Placental pericyte (primary cell): ENCODE results near the gene PTGES2. TPM values are rescaled to one million over a fixed set of nuclear protein-coding genes. Genes with fewer than 3 reads are reported as not detected.

Source experiments
- total RNA-seq: library from RNA; depleted of rRNA; stranded (reverse); fragments of >200 nt; gene quantifications from 2 replicates; pipeline ENCODE4 v1.2.3, GENCODE V29; 2012

PTGES2 gene
- 73.3 and 90.3 TPM in 2 replicates for total RNA-seq

DNA sequence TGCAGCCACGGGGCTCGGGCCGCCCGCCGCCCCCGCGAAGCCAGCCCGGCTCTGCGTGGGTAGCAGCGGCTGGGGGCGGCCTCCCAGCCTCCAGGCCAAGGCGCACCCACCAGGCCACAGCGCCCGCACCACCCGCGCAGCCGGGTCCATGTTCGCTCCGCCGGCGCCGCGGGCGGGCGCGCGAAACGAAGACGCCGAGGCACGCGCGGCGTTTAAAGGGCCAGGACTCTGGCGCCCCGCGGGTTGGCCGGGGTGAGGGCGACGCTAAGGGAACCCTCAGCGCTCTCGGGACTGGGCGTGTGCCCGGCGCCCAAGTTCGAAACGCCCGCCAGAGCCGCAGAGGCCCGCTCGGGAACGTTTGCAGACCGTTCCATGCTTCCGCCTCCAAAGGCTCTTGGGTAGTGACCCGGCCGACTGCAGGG lies at the start of gene PTGES2:
PTGES2 (minus strand) TSS at position 162 of the 422 bp plus-strand sequence; CDS start at position 150, 12 bp downstream.

DNA sequence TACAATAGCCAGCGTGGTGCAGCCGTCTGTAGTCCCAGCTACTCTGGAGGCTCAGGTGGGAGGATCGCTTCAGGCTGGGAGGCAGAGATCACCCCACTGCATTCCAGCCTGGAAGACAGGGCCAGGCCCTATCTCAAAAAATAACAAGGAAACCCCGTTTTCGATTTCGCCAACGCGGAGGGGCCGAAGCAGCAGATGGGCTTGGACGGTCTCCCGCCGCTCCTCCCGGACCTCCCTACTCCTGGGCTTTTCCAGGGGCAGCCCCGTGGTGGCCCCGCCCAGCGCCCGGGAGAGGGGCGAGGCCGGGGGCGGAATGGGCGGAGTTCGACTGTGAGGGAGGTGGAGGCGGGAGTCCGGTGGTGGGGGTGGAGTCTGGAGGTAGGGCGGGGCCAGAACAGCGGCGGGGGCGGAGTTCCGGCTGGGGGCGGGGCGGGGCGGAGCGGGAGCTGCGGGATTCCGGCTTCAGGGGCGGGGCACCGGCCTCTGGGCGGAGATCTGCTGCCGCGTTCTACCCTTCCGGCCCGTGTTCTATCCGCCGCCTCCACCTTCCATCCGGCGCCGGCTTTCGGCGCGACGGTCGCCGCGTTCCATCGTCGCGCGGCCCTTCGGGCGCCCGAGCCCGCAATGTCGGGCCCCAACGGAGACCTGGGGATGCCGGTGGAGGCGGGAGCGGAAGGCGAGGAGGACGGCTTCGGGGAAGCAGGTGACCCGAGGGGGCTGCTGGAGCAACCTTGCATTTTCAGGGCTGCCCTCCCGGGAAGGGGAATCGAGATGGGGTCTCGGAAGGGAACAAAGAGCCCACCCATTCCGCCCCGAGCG lies 32.5 kb upstream of the PTGES2 start, which contains the start of gene BBLN:
BBLN (plus strand) TSS at position 482 of the 819 bp plus-strand sequence; CDS start at position 625, 143 bp downstream.

DNA sequence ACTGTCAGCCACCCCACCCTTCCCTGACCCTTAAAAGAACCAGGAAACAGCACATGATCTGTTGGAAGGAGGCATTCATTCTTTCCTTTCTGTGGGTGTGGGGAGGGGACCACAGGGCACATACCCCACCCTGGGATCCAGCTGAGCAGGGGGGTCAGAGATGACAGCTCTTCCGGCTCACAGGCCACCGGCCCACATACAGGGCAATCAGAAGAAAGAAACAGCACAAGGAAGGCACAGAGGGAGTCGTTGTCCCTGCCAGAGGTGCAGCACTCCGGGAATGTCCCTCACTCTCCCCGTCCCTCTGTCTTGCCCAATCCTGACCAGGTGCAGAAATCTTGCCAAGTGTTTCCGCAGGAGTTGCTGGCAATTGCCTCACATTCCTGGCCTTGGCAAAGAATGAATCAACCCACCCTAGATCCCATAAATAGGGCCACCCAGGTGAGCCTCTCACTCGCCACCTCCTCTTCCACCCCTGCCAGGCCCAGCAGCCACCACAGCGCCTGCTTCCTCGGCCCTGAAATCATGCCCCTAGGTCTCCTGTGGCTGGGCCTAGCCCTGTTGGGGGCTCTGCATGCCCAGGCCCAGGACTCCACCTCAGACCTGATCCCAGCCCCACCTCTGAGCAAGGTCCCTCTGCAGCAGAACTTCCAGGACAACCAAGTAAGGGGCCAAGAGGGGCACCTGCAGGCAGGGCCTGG lies 21.6 kb upstream of the PTGES2 start, which contains the start of gene LCN2:
LCN2 (plus strand) TSS at position 453 of the 701 bp plus-strand sequence; CDS start at position 526, 73 bp downstream.

Other genes starting within 250 kb of the PTGES2 start
- gene ST6GALNAC6, start 228.1 kb downstream of the PTGES2 start, total RNA-seq: 39.6 and 44.8 TPM in 2 replicates
- gene ST6GALNAC4, start 210.7 kb downstream of the PTGES2 start, total RNA-seq: 40.1 and 95.6 TPM in 2 replicates
- gene PIP5KL1, start 197.0 kb downstream of the PTGES2 start, total RNA-seq: 1.8 and 2.7 TPM in 2 replicates
- 14.7 and 18.0 TPM in 2 replicates for gene DPM2, start 189.9 kb downstream of the PTGES2 start, total RNA-seq
- 14.0 and 26.3 TPM in 2 replicates for gene EEIG1, start 146.7 kb downstream of the PTGES2 start, total RNA-seq
- 9.4 and 10.6 TPM in 2 replicates for gene NAIF1, start 60.4 kb downstream of the PTGES2 start, total RNA-seq
- 24.3 and 36.1 TPM in 2 replicates for gene SLC25A25, start 59.5 kb downstream of the PTGES2 start, total RNA-seq
- gene LCN2, start 21.7 kb upstream of the PTGES2 start, total RNA-seq: not detected in 2 replicates
- gene BBLN, start 32.5 kb upstream of the PTGES2 start, total RNA-seq: 40.3 and 41.9 TPM in 2 replicates
- 47.1 and 63.0 TPM in 2 replicates for gene CIZ1, start 63.8 kb upstream of the PTGES2 start, total RNA-seq
- gene DNM1, start 75.7 kb upstream of the PTGES2 start, total RNA-seq: 17.1 and 47.0 TPM in 2 replicates
- 98.6 and 125 TPM in 2 replicates for gene GOLGA2, start 148.3 kb upstream of the PTGES2 start, total RNA-seq
- gene SWI5, start 148.5 kb upstream of the PTGES2 start, total RNA-seq: 17.6 and 25.6 TPM in 2 replicates
- 22.1 and 28.3 TPM in 2 replicates for gene TRUB2, start 194.7 kb upstream of the PTGES2 start, total RNA-seq
- 43.1 and 57.8 TPM in 2 replicates for gene COQ4, start 195.1 kb upstream of the PTGES2 start, total RNA-seq
- gene SLC27A4, start 212.8 kb upstream of the PTGES2 start, total RNA-seq: 20.8 and 47.0 TPM in 2 replicates
- 35.5 and 41.4 TPM in 2 replicates for gene URM1, start 243.6 kb upstream of the PTGES2 start, total RNA-seq